ENCODE results near the gene PRX.
"Not testable (repeated sequence)": the region's sequence is repeated elsewhere in the genome, so short reads cannot be mapped to it uniquely, and the experiment has no call there.

Gene PRX

GRCh38 chr19:40441719-40442253 is 28.6 kb upstream of the PRX start:
- no peak for DNase-seq (ENCODE audit: low read depth in 1 of 2, low spot score in 1 of 2)

- DNase-seq (ENCODE audit: low read depth in 1 of 2, low spot score in 1 of 2) = no peak
Observed at GRCh38 chr19:40438284-40438683, 25.1 kb upstream of the PRX start.

- DNase-seq (ENCODE audit: low read depth in 1 of 2, low spot score in 1 of 2) = peak in 1 of 2 donors; percentile 31
Observed at GRCh38 chr19:40433391-40434216, 20.4 kb upstream of the PRX start.

GRCh38 chr19:40432760-40433159 is 19.6 kb upstream of the PRX start:
- not testable (repeated sequence) for DNase-seq (ENCODE audit: low read depth in 1 of 2, low spot score in 1 of 2)

GRCh38 chr19:40431698-40432097 is 18.5 kb upstream of the PRX start:
- DNase-seq (ENCODE audit: low read depth in 1 of 2, low spot score in 1 of 2) = no peak

- not testable (repeated sequence) for DNase-seq (ENCODE audit: low read depth in 1 of 2, low spot score in 1 of 2)
Observed at GRCh38 chr19:40430242-40430641, 17.1 kb upstream of the PRX start.

GRCh38 chr19:40428197-40428596 is 15.0 kb upstream of the PRX start:
- not testable (repeated sequence) for DNase-seq (ENCODE audit: low read depth in 1 of 2, low spot score in 1 of 2)

- peak; percentile 100 for DNase-seq (ENCODE audit: low read depth in 1 of 2, low spot score in 1 of 2)
Observed at GRCh38 chr19:40425450-40426287, 12.5 kb upstream of the PRX start, which contains the start of gene SERTAD1. TSS of gene SERTAD1 (minus strand) at chr19:40425992. CDS start at chr19:40423546, 2,446 bp downstream.

- DNase-seq (ENCODE audit: low read depth in 1 of 2, low spot score in 1 of 2) = no peak
Observed at GRCh38 chr19:40424637-40425449, 11.7 kb upstream of the PRX start.

GRCh38 chr19:40423938-40424337 is 10.8 kb upstream of the PRX start:
- no peak for DNase-seq (ENCODE audit: low read depth in 1 of 2, low spot score in 1 of 2)

GRCh38 chr19:40422748-40423566 is 9.8 kb upstream of the PRX start:
- DNase-seq (ENCODE audit: low read depth in 1 of 2, low spot score in 1 of 2) = no peak

GRCh38 chr19:40421993-40422747 is 9.0 kb upstream of the PRX start:
- no peak for DNase-seq (ENCODE audit: low read depth in 1 of 2, low spot score in 1 of 2)

- DNase-seq (ENCODE audit: low read depth in 1 of 2, low spot score in 1 of 2) = peak; percentile 47 to 57
Observed at GRCh38 chr19:40420766-40421765, 7.9 kb upstream of the PRX start.

GRCh38 chr19:40420451-40420765 is 7.2 kb upstream of the PRX start:
- DNase-seq (ENCODE audit: low read depth in 1 of 2, low spot score in 1 of 2) = no peak

GRCh38 chr19:40419780-40420179 is 6.6 kb upstream of the PRX start:
- DNase-seq (ENCODE audit: low read depth in 1 of 2, low spot score in 1 of 2) = no peak

- no peak for DNase-seq (ENCODE audit: low read depth in 1 of 2, low spot score in 1 of 2)
Observed at GRCh38 chr19:40419066-40419612, 6.0 kb upstream of the PRX start.

GRCh38 chr19:40418040-40418439 is 4.9 kb upstream of the PRX start:
- no peak for DNase-seq (ENCODE audit: low read depth in 1 of 2, low spot score in 1 of 2)

- no peak for DNase-seq (ENCODE audit: low read depth in 1 of 2, low spot score in 1 of 2)
Observed at GRCh38 chr19:40417643-40417981, 4.4 kb upstream of the PRX start.

Measured in stimulated activated CD4-positive, alpha-beta T cell treated with anti-CD3 and anti-CD28 coated beads, Interleukin-15, amount 100 ng/mL, for 1 hour (primary cell).